Prostate gland (tissue), 2 donors: ENCODE data around the gene MDK.

ENCODE experiments used
- POLR2A ChIP-seq: fragments of 450-650 bp; IDR thresholded peaks from one replicate; pipeline ENCODE4 v1.6.1; 2016; ENCODE audit warnings: antibody characterized with exemption, mild to moderate bottlenecking
- POLR2AphosphoS5 ChIP-seq: sonication (generic); formaldehyde crosslinking; IDR thresholded peaks from one replicate; pipeline ENCODE4 v1.6.1; 2017; ENCODE audit warnings: antibody characterized with exemption
- TF ChIP-seq, protein P1 (sequence below), 4 experiments: fragments of 200-600 bp in 2 of 4; fragments of 450-650 bp in 2 of 4; sonication (generic) in 2 of 4; IDR thresholded peaks; 1 replicate in 3 of 4; 2 replicates in 1 of 4; pipeline ENCODE4 v1.5.1; 2016 to 2019; ENCODE audit warnings: antibody characterized with exemption in 4 of 4, mild to moderate bottlenecking in 2 of 4, moderate library complexity in 2 of 4

DNA sequence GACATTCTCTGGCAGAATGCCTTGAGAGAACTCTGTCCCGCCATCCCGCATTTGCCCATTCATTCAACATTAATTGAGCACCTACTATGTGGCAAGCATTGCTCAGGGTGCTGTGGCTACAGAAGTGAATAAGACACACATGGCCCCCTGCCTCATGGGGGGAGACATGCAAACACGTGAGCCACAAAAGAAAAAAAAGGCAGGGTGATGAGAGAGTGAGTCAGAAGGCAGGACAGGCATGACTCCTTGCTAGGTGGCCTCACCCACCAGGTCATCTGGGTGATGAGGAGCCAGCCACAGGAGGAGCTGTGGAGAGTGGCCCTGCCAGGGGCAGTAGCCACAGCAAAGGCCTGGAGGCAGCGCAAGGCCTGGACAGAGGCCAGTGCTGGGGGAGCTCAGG lies 5.2 kb downstream of the MDK start:
- no peak for TF ChIP-seq POLR2A
- TF ChIP-seq, protein P1, sequence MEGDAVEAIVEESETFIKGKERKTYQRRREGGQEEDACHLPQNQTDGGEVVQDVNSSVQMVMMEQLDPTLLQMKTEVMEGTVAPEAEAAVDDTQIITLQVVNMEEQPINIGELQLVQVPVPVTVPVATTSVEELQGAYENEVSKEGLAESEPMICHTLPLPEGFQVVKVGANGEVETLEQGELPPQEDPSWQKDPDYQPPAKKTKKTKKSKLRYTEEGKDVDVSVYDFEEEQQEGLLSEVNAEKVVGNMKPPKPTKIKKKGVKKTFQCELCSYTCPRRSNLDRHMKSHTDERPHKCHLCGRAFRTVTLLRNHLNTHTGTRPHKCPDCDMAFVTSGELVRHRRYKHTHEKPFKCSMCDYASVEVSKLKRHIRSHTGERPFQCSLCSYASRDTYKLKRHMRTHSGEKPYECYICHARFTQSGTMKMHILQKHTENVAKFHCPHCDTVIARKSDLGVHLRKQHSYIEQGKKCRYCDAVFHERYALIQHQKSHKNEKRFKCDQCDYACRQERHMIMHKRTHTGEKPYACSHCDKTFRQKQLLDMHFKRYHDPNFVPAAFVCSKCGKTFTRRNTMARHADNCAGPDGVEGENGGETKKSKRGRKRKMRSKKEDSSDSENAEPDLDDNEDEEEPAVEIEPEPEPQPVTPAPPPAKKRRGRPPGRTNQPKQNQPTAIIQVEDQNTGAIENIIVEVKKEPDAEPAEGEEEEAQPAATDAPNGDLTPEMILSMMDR (IDR thresholded peaks at IDR 0.05) = no peak
- no peak for TF ChIP-seq POLR2AphosphoS5
